Large intestine (tissue), 3 donors: ENCODE measurements around the gene FAM83G. TPM values are rescaled to one million over a fixed set of nuclear protein-coding genes. Genes with fewer than 3 reads are reported as not detected.

Experiments
- DNase-seq, 2 donors: peaks; one replicate each; pipeline versions ENCODE4 v3.0.0 to v3.0.0-alpha.2; 2013
- H3K27ac ChIP-seq: one replicate; pipeline ENCODE4 v1.5.1; 2013; ENCODE audit warnings: low read length
- H3K27me3 ChIP-seq: 2 replicates; pipeline ENCODE4 v1.6.1; 2013; ENCODE audit warnings: low read length; ENCODE audit not compliant: control insufficient read depth, insufficient read depth
- H3K36me3 ChIP-seq: 2 replicates; pipeline ENCODE4 v1.6.1; 2013; ENCODE audit warnings: low read length; ENCODE audit not compliant: control insufficient read depth, insufficient read depth
- H3K4me1 ChIP-seq: one replicate; pipeline ENCODE4 v1.6.1; 2013; ENCODE audit warnings: low read length; ENCODE audit not compliant: control insufficient read depth, insufficient read depth
- H3K4me3 ChIP-seq: one replicate; pipeline ENCODE4 v1.5.1; 2013; ENCODE audit warnings: low read length
- H3K9me3 ChIP-seq: one replicate; pipeline ENCODE4 v1.6.1; 2013; ENCODE audit warnings: mild to moderate bottlenecking, low read depth, low read length, moderate library complexity; ENCODE audit not compliant: control insufficient read depth
- WGBS: methylation state at CpG from one replicate; pipeline ENCODE4 v1.1.5; 2013; ENCODE audit warnings: low lambda C conversion rate; ENCODE audit not compliant: insufficient coverage; 5-methylcytosine and 5-hydroxymethylcytosine counted together
- polyA plus RNA-seq: library from polyadenylated mRNA; unstranded; fragments of 120-200 nt; gene quantifications from one replicate; pipeline ENCODE4 v1.2.1, GENCODE V29; 2013

The FAM83G gene
- polyA plus RNA-seq, 1 donor, result 35.6 TPM

- peaks cover 39% of the 10 kb centered on the region for H3K4me1 ChIP-seq
- no CpG with 5 or more reads among the region's 14 CpGs for WGBS
- peaks cover 4% of the 10 kb centered on the region for H3K9me3 ChIP-seq
- H3K4me3 ChIP-seq, result no peak overlapping the region
- H3K27me3 ChIP-seq, result no peaks in the 10 kb centered on the region
- peak overlapping the region; percentile 87 for H3K27ac ChIP-seq
- peaks cover 66% of the 10 kb centered on the region for H3K36me3 ChIP-seq
- DNase-seq, result no peak
Observed at GRCh38 chr17:18987862-18988545, 16.6 kb downstream of the FAM83G start.

GRCh38 chr17:18987230-18987610 lies 17.3 kb downstream of the FAM83G start:
- WGBS, result no CpG with 5 or more reads among the region's 9 CpGs
- peak overlapping the region; percentile 87 for H3K27ac ChIP-seq
- no peaks in the 10 kb centered on the region for H3K27me3 ChIP-seq
- peaks cover 69% of the 10 kb centered on the region for H3K36me3 ChIP-seq
- H3K4me1 ChIP-seq, result peaks cover 45% of the 10 kb centered on the region
- no peak overlapping the region for H3K4me3 ChIP-seq
- H3K9me3 ChIP-seq, result peaks cover 4% of the 10 kb centered on the region
- DNase-seq, result no peak

GRCh38 chr17:18986541-18987229 lies 17.9 kb downstream of the FAM83G start:
- WGBS, result no CpG with 5 or more reads among the region's 21 CpGs
- Histone ChIP-seq H3K4me3 (no peak overlapping the region), H3K36me3 (peaks cover 69% of the 10 kb centered on the region), H3K27me3 (no peaks in the 10 kb centered on the region), H3K9me3 (peaks cover 4% of the 10 kb centered on the region), H3K27ac (no peak overlapping the region), H3K4me1 (peaks cover 50% of the 10 kb centered on the region)
- DNase-seq, result no peak

GRCh38 chr17:18985475-18985874 lies 19.1 kb downstream of the FAM83G start:
- H3K27me3 ChIP-seq, result no peaks in the 10 kb centered on the region
- H3K36me3 ChIP-seq, result peaks cover 64% of the 10 kb centered on the region
- WGBS, result no CpG with 5 or more reads among the region's 9 CpGs
- peaks cover 61% of the 10 kb centered on the region for H3K4me1 ChIP-seq
- no peak for DNase-seq
- H3K4me3 ChIP-seq, result no peak overlapping the region
- H3K27ac ChIP-seq, result no peak overlapping the region
- peaks cover 4% of the 10 kb centered on the region for H3K9me3 ChIP-seq

- peaks cover 56% of the 10 kb centered on the region for H3K4me1 ChIP-seq
- H3K36me3 ChIP-seq, result peaks cover 67% of the 10 kb centered on the region
- WGBS, result no CpG with 5 or more reads among the region's 21 CpGs
- no peak overlapping the region for H3K4me3 ChIP-seq
- DNase-seq, result no peak
- H3K9me3 ChIP-seq, result peaks cover 4% of the 10 kb centered on the region
- H3K27ac ChIP-seq, result no peak overlapping the region
- no peaks in the 10 kb centered on the region for H3K27me3 ChIP-seq
Observed at GRCh38 chr17:18984273-18985114, 20.1 kb downstream of the FAM83G start.

- no CpG with 5 or more reads among the region's 30 CpGs for WGBS
- Histone ChIP-seq H3K27ac (peak overlapping the region; percentile 98), H3K4me1 (peaks cover 37% of the 10 kb centered on the region), H3K9me3 (no peaks in the 10 kb centered on the region), H3K4me3 (no peak overlapping the region), H3K36me3 (peaks cover 74% of the 10 kb centered on the region), H3K27me3 (no peaks in the 10 kb centered on the region)
- DNase-seq, result peak; percentile 95 to 98
Observed at GRCh38 chr17:18981642-18982424, 22.7 kb downstream of the FAM83G start.

- H3K4me3 ChIP-seq, result no peak overlapping the region
- no peaks in the 10 kb centered on the region for H3K27me3 ChIP-seq
- no CpG with 5 or more reads among the region's 6 CpGs for WGBS
- no peaks in the 10 kb centered on the region for H3K9me3 ChIP-seq
- DNase-seq, result no peak
- peak overlapping the region; percentile 98 for H3K27ac ChIP-seq
- H3K36me3 ChIP-seq, result peaks cover 74% of the 10 kb centered on the region
- peaks cover 37% of the 10 kb centered on the region for H3K4me1 ChIP-seq
Observed at GRCh38 chr17:18981335-18981641, 23.3 kb downstream of the FAM83G start.

GRCh38 chr17:18980682-18981334 lies 23.8 kb downstream of the FAM83G start:
- H3K27ac ChIP-seq, result peak overlapping the region; percentile 98
- WGBS, result no CpG with 5 or more reads among the region's 13 CpGs
- H3K9me3 ChIP-seq, result no peaks in the 10 kb centered on the region
- no peak overlapping the region for H3K4me3 ChIP-seq
- no peaks in the 10 kb centered on the region for H3K27me3 ChIP-seq
- peaks cover 73% of the 10 kb centered on the region for H3K36me3 ChIP-seq
- DNase-seq, result peak in 1 of 2 donors; percentile 60
- H3K4me1 ChIP-seq, result peaks cover 37% of the 10 kb centered on the region

- no peak for DNase-seq
- no peaks in the 10 kb centered on the region for H3K9me3 ChIP-seq
- H3K27me3 ChIP-seq, result no peaks in the 10 kb centered on the region
- no peak overlapping the region for H3K27ac ChIP-seq
- H3K36me3 ChIP-seq, result peaks cover 65% of the 10 kb centered on the region
- peaks cover 33% of the 10 kb centered on the region for H3K4me1 ChIP-seq
- WGBS, result no CpG with 5 or more reads among the region's 17 CpGs
- no peak overlapping the region for H3K4me3 ChIP-seq
Observed at GRCh38 chr17:18978655-18979054, 25.9 kb downstream of the FAM83G start.
